IMR-90 (cell line): ENCODE measurements around the gene DNAH9. TPM values are rescaled to one million over a fixed set of nuclear protein-coding genes. Genes with fewer than 3 reads are reported as not detected.

Experiments used
- ATAC-seq: fragments of 200-7000 bp; cut with Tn5 transposase; 2 replicates; pipeline ENCODE4 v1.9.1; 2020; ENCODE audit warnings: low read depth, mild to moderate bottlenecking, moderate library complexity
- BruUV-seq: library from RNA; stranded (reverse); fragments of 400-500 nt; replicated peaks from 2 replicates; lab custom pipeline; 2021; lab: Mats Ljungman, UMichigan
- CTCF ChIA-PET: fragments of 300-600 bp; formaldehyde crosslinking; extraction: SDS; loops from one replicate; lab custom pipeline; 2021; ENCODE audit warnings: antibody characterized with exemption; lab: Yijun Ruan, JAX
- POLR2A ChIA-PET: fragments of 300-600 bp; sonication (Branson Sonifier 250); formaldehyde crosslinking; loops from one replicate; lab custom pipeline; 2022; ENCODE audit warnings: antibody characterized with exemption; ENCODE audit not compliant: unreplicated experiment; lab: Charles Lee
- DNase-seq: peaks from one replicate; pipeline ENCODE4 v3.0.0; 2013
- H2AFZ ChIP-seq: replicated peaks from 2 replicates; pipeline ENCODE3; 2013; ENCODE audit warnings: low read length, mild to moderate bottlenecking; ENCODE audit not compliant: poor library complexity
- H2AK5ac ChIP-seq: 2 replicates; pipeline ENCODE4 v1.6.1; 2013; ENCODE audit warnings: low read depth, low read length, inconsistent platforms
- H2AK9ac ChIP-seq: replicated peaks from 2 replicates; pipeline ENCODE3; 2013; ENCODE audit warnings: mild to moderate bottlenecking, low read depth, low read length, moderate library complexity; ENCODE audit not compliant: poor library complexity
- H2BK120ac ChIP-seq: 2 replicates; pipeline ENCODE4 v1.6.1; 2013; ENCODE audit warnings: low read depth, low read length, inconsistent platforms
- H2BK15ac ChIP-seq: 3 replicates; pipeline ENCODE4 v1.6.1; 2013; ENCODE audit warnings: low read depth, low read length, inconsistent platforms
- H2BK20ac ChIP-seq: 2 replicates; pipeline ENCODE4 v1.6.1; 2013; ENCODE audit warnings: low read depth, mild to moderate bottlenecking, inconsistent platforms, low read length, moderate library complexity
- H2BK5ac ChIP-seq: 2 replicates; pipeline ENCODE4 v1.6.1; 2013; ENCODE audit warnings: mild to moderate bottlenecking, low read depth, low read length, inconsistent platforms; ENCODE audit not compliant: poor library complexity, severe bottlenecking
- H3K14ac ChIP-seq: replicated peaks from 2 replicates; pipeline ENCODE4 v1.6.1; 2013; ENCODE audit warnings: low read depth, low read length, inconsistent platforms
- H3K18ac ChIP-seq: 2 replicates; pipeline ENCODE4 v1.6.1; 2013; ENCODE audit warnings: low read depth, low read length, control low read depth
- H3K23ac ChIP-seq: 2 replicates; pipeline ENCODE4 v1.6.1; 2013; ENCODE audit warnings: low read depth, low read length, inconsistent platforms
- H3K27ac ChIP-seq: 2 replicates; pipeline ENCODE4 v1.5.1; 2013; ENCODE audit warnings: mild to moderate bottlenecking, control low read depth, low read length; ENCODE audit not compliant: insufficient read depth
- H3K27me3 ChIP-seq: 2 replicates; pipeline ENCODE4 v1.6.1; 2013; ENCODE audit warnings: low read length; ENCODE audit not compliant: control insufficient read depth, insufficient read depth
- H3K36me3 ChIP-seq: 2 replicates; pipeline ENCODE4 v1.6.1; 2013; ENCODE audit warnings: low read length, mixed read lengths; ENCODE audit not compliant: control insufficient read depth, insufficient read depth
- H3K4ac ChIP-seq: 2 replicates; pipeline ENCODE4 v1.6.1; 2013; ENCODE audit warnings: low read depth, low read length, inconsistent platforms
- H3K4me1 ChIP-seq: 2 replicates; pipeline ENCODE4 v1.6.1; 2013; ENCODE audit warnings: low read length, mixed read lengths; ENCODE audit not compliant: control insufficient read depth, insufficient read depth
- H3K4me2 ChIP-seq: 2 replicates; pipeline ENCODE4 v1.6.1; 2013; ENCODE audit warnings: low read depth, mild to moderate bottlenecking, control low read depth, low read length, moderate library complexity
- H3K4me3 ChIP-seq: 2 replicates; pipeline ENCODE4 v1.5.1; 2013; ENCODE audit warnings: low read depth, mild to moderate bottlenecking, control low read depth, low read length, moderate library complexity; ENCODE audit not compliant: insufficient read depth
- H3K56ac ChIP-seq: 2 replicates; pipeline ENCODE4 v1.6.1; 2013; ENCODE audit warnings: low read length, inconsistent platforms; ENCODE audit not compliant: insufficient read depth; ENCODE audit errors: extremely low read depth
- H3K79me1 ChIP-seq, 2 experiments: 2 replicates each; pipeline ENCODE4 v1.6.1; 2013; ENCODE audit warnings: low read length in 2 of 2, inconsistent platforms in 1 of 2, low read depth in 1 of 2
- H3K9ac ChIP-seq: 2 replicates; pipeline ENCODE4 v1.6.1; 2013; ENCODE audit warnings: low read depth, low read length, control low read depth
- H3K9me1 ChIP-seq: 2 replicates; pipeline ENCODE4 v1.6.1; 2013; ENCODE audit warnings: low read length, inconsistent platforms; ENCODE audit not compliant: insufficient read depth
- H3K9me3 ChIP-seq: 2 replicates; pipeline ENCODE4 v1.6.1; 2013; ENCODE audit warnings: low read length; ENCODE audit not compliant: control insufficient read depth, insufficient read depth
- H4K20me1 ChIP-seq: 2 replicates; pipeline ENCODE4 v1.6.1; 2013; ENCODE audit warnings: low read length, inconsistent platforms; ENCODE audit not compliant: insufficient read depth
- H4K5ac ChIP-seq: 2 replicates; pipeline ENCODE4 v1.6.1; 2013; ENCODE audit warnings: mild to moderate bottlenecking, low read depth, low read length, control low read depth
- H4K8ac ChIP-seq, 2 experiments: 2 replicates each; pipeline ENCODE4 v1.6.1; 2013; ENCODE audit warnings: low read depth in 2 of 2, low read length in 2 of 2, control low read depth in 1 of 2, inconsistent platforms in 1 of 2
- H4K91ac ChIP-seq: 2 replicates; pipeline ENCODE4 v1.6.1; 2013; ENCODE audit warnings: low read depth, low read length, inconsistent platforms; ENCODE audit not compliant: insufficient read depth
- ELK1 ChIP-seq: fragments of 150-350 bp; IDR thresholded peaks from 2 replicates; pipeline ENCODE4 v1.6.1; 2016; ENCODE audit warnings: low read depth, mild to moderate bottlenecking, low read length, moderate library complexity, borderline replicate concordance
- RFX5 ChIP-seq: IDR thresholded peaks from 2 replicates; pipeline ENCODE4 v1.8.0; 2012; ENCODE audit warnings: low read depth, mild to moderate bottlenecking, low read length, moderate library complexity
- USF2 ChIP-seq: fragments of 150-350 bp; IDR thresholded peaks from 2 replicates; pipeline ENCODE4 v1.6.1; 2017; ENCODE audit warnings: mild to moderate bottlenecking, antibody characterized with exemption, low read length, low read depth
- WGBS, 2 experiments: methylation state at CpG; one replicate each; pipeline versions ENCODE4 v1.1.5 to v1.1.7; 2013; ENCODE audit warnings: missing lambda C conversion rate in 2 of 2; ENCODE audit not compliant: insufficient read length in 1 of 2; ENCODE audit errors: extremely low coverage in 2 of 2; 5-methylcytosine and 5-hydroxymethylcytosine counted together
- dilution Hi-C: fragments of 300-500 bp; cut with HindIII; formaldehyde crosslinking; loops from one replicate; pipeline ENCODE4 v1.14.3; 2018; ENCODE audit warnings: low sequenced_read_pairs; ENCODE audit not compliant: unreplicated experiment
- in situ Hi-C: fragments of 300-500 bp; cut with MboI; formaldehyde crosslinking; loops from 3 replicates; pipeline ENCODE4 v1.14.3; 2019; ENCODE audit warnings: low sequenced_read_pairs, inconsistent platforms, mixed read lengths
- intact Hi-C: fragments of 100-400 bp; cut with micrococcal nuclease; formaldehyde crosslinking; loops from 2 replicates; pipeline ENCODE4 v1.10.0; 2022
- polyA plus RNA-seq, 3 experiments: library from polyadenylated mRNA; depleted of rRNA; stranded (reverse); fragments of >200 nt; gene quantifications; 2 replicates each; pipeline ENCODE4 v1.2.3, GENCODE V29; 2012; ENCODE audit warnings: low replicate concordance in 1 of 3
- total RNA-seq: library from RNA; depleted of rRNA; stranded (reverse); fragments of >200 nt; gene quantifications from 2 replicates; pipeline ENCODE4 v1.2.3, GENCODE V29; 2012
- TF ChIP-seq, protein P1 (sequence below): conservative IDR thresholded peaks from 2 replicates; pipeline ENCODE4 v1.5.1; 2012; ENCODE audit warnings: mild to moderate bottlenecking, low read depth, low read length, improper control_type of control experiment

DNAH9 gene
- total and polyA plus RNA-seq, 2 of the 4 experiments (the other 2 are of a cell fraction) = not detected

- H3K4me2 ChIP-seq = no peak overlapping the region
- in situ Hi-C loops (no loop called here), dilution Hi-C loops (no loop called here), intact Hi-C loops (no loop called here)
- H2AK5ac ChIP-seq = no peak overlapping the region
- no peak overlapping the region for H2AFZ ChIP-seq
- POLR2A ChIA-PET = no interaction called here
- H4K20me1 ChIP-seq = no peaks in the 10 kb centered on the region
- no peaks in the 10 kb centered on the region for H3K36me3 ChIP-seq
- TF ChIP-seq, protein P1, sequence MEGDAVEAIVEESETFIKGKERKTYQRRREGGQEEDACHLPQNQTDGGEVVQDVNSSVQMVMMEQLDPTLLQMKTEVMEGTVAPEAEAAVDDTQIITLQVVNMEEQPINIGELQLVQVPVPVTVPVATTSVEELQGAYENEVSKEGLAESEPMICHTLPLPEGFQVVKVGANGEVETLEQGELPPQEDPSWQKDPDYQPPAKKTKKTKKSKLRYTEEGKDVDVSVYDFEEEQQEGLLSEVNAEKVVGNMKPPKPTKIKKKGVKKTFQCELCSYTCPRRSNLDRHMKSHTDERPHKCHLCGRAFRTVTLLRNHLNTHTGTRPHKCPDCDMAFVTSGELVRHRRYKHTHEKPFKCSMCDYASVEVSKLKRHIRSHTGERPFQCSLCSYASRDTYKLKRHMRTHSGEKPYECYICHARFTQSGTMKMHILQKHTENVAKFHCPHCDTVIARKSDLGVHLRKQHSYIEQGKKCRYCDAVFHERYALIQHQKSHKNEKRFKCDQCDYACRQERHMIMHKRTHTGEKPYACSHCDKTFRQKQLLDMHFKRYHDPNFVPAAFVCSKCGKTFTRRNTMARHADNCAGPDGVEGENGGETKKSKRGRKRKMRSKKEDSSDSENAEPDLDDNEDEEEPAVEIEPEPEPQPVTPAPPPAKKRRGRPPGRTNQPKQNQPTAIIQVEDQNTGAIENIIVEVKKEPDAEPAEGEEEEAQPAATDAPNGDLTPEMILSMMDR = no peak
- TF ChIP-seq RFX5 (no peak), ELK1 (no peak), USF2 (no peak)
- H3K4me3 ChIP-seq = no peak overlapping the region
- H2BK5ac ChIP-seq = no peak overlapping the region
- no peak overlapping the region for H3K4ac ChIP-seq
- no peaks in the 10 kb centered on the region for H3K4me1 ChIP-seq
- CTCF ChIA-PET = no interaction called here
- H4K91ac ChIP-seq = no peak overlapping the region
- no peak overlapping the region for H3K27ac ChIP-seq
- no peaks in the 10 kb centered on the region for H3K9me1 ChIP-seq
- ATAC-seq = no peak
- H3K56ac ChIP-seq = no peak overlapping the region
- 33% methylated on average over 1 of the region's 2 CpGs; no CpG with 5 or more reads in 1 of the 2 experiments for WGBS, 2 experiments
- no peaks in the 10 kb centered on the region for H3K27me3 ChIP-seq
- H2BK120ac ChIP-seq = no peak overlapping the region
- H3K79me1 ChIP-seq = no peaks in the 10 kb centered on the region
- no peak overlapping the region for H3K18ac ChIP-seq
- no peak overlapping the region for H3K9ac ChIP-seq
- peaks cover 11% of the 10 kb centered on the region for H3K9me3 ChIP-seq
- H4K8ac ChIP-seq = no peak overlapping the region
- BruUV-seq = no TSS peak
- H2BK15ac ChIP-seq = no peak overlapping the region
- no peak overlapping the region for H4K5ac ChIP-seq
- no peak overlapping the region for H2AK9ac ChIP-seq
- no peak overlapping the region for H2BK20ac ChIP-seq
- DNase-seq = no peak
- H3K14ac ChIP-seq = no peak overlapping the region
- H3K23ac ChIP-seq = no peak overlapping the region
Observed at GRCh38 chr17:11682646-11683045, 84.4 kb downstream of the DNAH9 start.
